A549 treated with AZD9567 at 1 μM for 4 hours (cell line): ENCODE results near the gene CCDC122. TPM values are rescaled to one million over a fixed set of nuclear protein-coding genes. Genes with fewer than 3 reads are reported as not detected.

Source experiments
- total RNA-seq: library from RNA; stranded (reverse); fragments of 200-300 nt; extraction: Qiagen RNA extraction; gene quantifications from 5 replicates; pipeline ENCODE4 v1.2.3, GENCODE V29; 2022; ENCODE audit not compliant: insufficient read depth

The CCDC122 gene
- 2.3 to 3.0 TPM (median 2.6 TPM) in 4 of 5 replicates, not detected in the other for total RNA-seq

DNA sequence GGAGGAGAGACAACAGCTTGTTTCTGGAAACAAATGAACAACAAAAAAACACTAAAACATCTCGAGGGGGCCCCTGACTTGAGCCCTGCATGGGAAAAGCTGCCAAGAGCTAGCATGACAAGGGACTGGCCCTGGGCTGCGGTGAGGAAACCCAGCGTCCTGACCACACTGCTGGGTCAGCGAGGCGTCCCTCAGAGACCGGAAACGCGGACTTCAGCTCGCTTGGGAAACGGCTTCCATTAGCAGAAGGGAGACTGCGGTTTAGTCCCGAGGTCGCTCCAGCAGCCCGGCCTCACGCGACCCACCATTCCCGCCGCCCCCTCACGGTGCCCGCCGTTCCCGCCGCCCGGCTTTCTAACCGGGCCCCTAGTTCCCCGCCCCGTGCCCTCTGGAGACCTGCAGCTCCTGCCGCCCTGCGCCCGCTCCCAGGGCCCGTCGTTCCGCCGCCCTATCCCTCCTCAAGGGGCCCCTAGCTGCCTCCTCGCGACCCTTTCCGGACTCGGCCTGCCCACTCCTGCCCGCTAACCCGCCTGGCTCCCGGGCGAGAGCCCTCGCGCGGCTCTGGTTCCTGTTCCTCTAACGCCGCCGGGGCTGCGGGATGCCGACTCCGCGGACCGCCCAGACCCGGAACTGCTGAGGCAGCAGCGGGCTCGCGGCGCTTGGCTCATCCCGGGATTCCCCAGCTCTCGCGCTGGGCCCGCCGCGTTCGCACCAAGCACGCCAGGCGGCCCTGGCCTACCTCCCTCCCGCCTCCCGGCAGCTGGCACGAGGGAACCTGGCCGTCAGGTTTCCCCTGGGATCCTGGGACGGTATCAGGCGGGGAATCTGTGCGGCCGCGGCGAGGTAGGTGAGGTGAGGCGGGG, at the start of gene CCDC122:
CCDC122 (minus strand) TSS at position 849 of the 863 bp plus-strand sequence. CDS start 10,364 bp downstream, outside the sequence.

DNA sequence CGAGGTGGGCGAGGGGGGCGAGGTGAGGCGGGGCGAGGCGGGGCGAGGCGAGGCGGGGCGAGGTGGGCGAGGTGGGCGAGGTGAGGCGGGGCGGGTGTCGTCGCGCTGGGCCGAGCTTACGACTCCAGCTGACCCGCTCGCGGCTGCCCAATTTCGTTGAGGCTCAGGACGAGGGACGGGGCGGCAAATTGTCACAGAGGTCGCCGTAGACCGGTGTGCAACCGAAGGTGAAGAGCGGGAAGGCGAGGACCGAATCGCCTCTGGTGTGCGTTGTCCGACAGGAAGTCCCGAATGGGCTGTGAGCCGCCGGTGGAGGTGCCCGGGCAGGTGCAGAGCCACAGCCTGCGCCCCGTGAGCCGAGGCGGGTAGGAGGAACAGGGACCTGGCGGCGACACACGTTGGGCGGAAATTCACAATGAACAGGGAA, 228 bp upstream of the CCDC122 start, which contains the start of gene LACC1:
LACC1 (plus strand) TSS at position 150 of the 427 bp plus-strand sequence. CDS start 1,082 bp downstream, outside the sequence.

GRCh38 chr13:43786766-43787517, 92.6 kb downstream of the CCDC122 start, which contains the start of gene ENOX1:
Gene ENOX1 (minus strand): TSS chr13:43786972.

Other genes with a start within 250 kb of the CCDC122 start
- 1.2 to 1.9 TPM (median 1.3 TPM) in 5 replicates for gene ENOX1, start 92.8 kb downstream of the CCDC122 start, total RNA-seq
- 0.77 to 2.8 TPM (median 2.7 TPM) in 5 replicates for gene LACC1, start 164 bp upstream of the CCDC122 start, total RNA-seq